ENCODE results near the gene TMEM9B.
A peak's percentile ranks its signal among the peaks of the same experiment; 100 is the strongest.

The TMEM9B gene

GRCh38 chr11:8910649-8911026, 53.6 kb downstream of the TMEM9B start:
- H3K4me2 ChIP-seq = peak overlapping the region; percentile 75 to 96 (median 92)
- H3K36me3 ChIP-seq = peaks cover 4 to 10% (median 8%) of the 10 kb centered on the region in 11 experiments; a peak in 16 of 22 replicates
- H3K4me3 ChIP-seq = peak overlapping the region; percentile 76 to 99 (median 82)
- H3K9me3 ChIP-seq (replicated peaks in 1 of 11) = no peaks in the 10 kb centered on the region
- peak overlapping the region in 7 of 11 experiments; percentile 17 to 44 (median 32); a peak in 9 of 22 replicates for H3K27ac ChIP-seq
- H3K27me3 ChIP-seq = no peaks in the 10 kb centered on the region
- peaks cover 0 to 10% (median 0%) of the 10 kb centered on the region in 11 experiments; a peak in 4 of 22 replicates for H4K20me1 ChIP-seq
- no peak for TF ChIP-seq Cebpa-rat (IDR thresholded peaks at IDR 0.05)
- peaks cover 42 to 66% (median 53%) of the 10 kb centered on the region in 10 experiments for H3K4me1 ChIP-seq
- H3K9ac ChIP-seq = peak overlapping the region; percentile 59 to 97 (median 68); a peak in 21 of 22 replicates

- Histone ChIP-seq H3K27me3 (no peaks in the 10 kb centered on the region), H3K36me3 (no peaks in the 10 kb centered on the region), H4K20me1 (no peaks in the 10 kb centered on the region), H3K9ac (no peak overlapping the region), H3K27ac (no peak overlapping the region), H3K4me1 (peaks cover 19 to 41% (median 28%) of the 10 kb centered on the region in 10 experiments), H3K4me2 (peak overlapping the region in 4 of 11 experiments; percentile 79 to 96 (median 94); a peak in 7 of 22 replicates), H3K4me3 (no peak overlapping the region), H3K9me3 (replicated peaks in 1 of 11) (no peaks in the 10 kb centered on the region)
- no peak for TF ChIP-seq Cebpa-rat (IDR thresholded peaks at IDR 0.05)
Observed at GRCh38 chr11:8908099-8908498, 56.1 kb downstream of the TMEM9B start.

GRCh38 chr11:8907116-8907515, 57.1 kb downstream of the TMEM9B start:
- Histone ChIP-seq H3K9me3 (replicated peaks in 1 of 11) (peaks cover 0 to 8% (median 5%) of the 10 kb centered on the region in 11 experiments; a peak in 16 of 22 replicates), H3K36me3 (no peaks in the 10 kb centered on the region), H3K9ac (no peak overlapping the region), H4K20me1 (no peaks in the 10 kb centered on the region), H3K27me3 (no peaks in the 10 kb centered on the region), H3K4me3 (no peak overlapping the region), H3K4me2 (no peak overlapping the region), H3K4me1 (peaks cover 10 to 31% (median 19%) of the 10 kb centered on the region in 10 experiments), H3K27ac (no peak overlapping the region)
- no peak for TF ChIP-seq Cebpa-rat (IDR thresholded peaks at IDR 0.05)

- no peak for TF ChIP-seq Cebpa-rat (IDR thresholded peaks at IDR 0.05)
- H3K4me2 ChIP-seq = no peak overlapping the region
- peaks cover 3 to 20% (median 16%) of the 10 kb centered on the region in 11 experiments; a peak in 21 of 22 replicates for H3K9me3 ChIP-seq (replicated peaks in 1 of 11)
- peaks cover 8 to 30% (median 18%) of the 10 kb centered on the region in 10 experiments; a peak in 19 of 20 replicates for H3K4me1 ChIP-seq
- H4K20me1 ChIP-seq = no peaks in the 10 kb centered on the region
- no peak overlapping the region for H3K4me3 ChIP-seq
- H3K36me3 ChIP-seq = no peaks in the 10 kb centered on the region
- H3K27me3 ChIP-seq = no peaks in the 10 kb centered on the region
- H3K27ac ChIP-seq = no peak overlapping the region
- no peak overlapping the region for H3K9ac ChIP-seq
Observed at GRCh38 chr11:8905528-8906165, 58.6 kb downstream of the TMEM9B start.

GRCh38 chr11:8899119-8899753, 65.0 kb downstream of the TMEM9B start:
- Histone ChIP-seq H3K9me3 (replicated peaks in 1 of 11) (peaks cover 43 to 57% (median 54%) of the 10 kb centered on the region in 11 experiments), H3K4me3 (no peak overlapping the region), H3K4me1 (no peaks in the 10 kb centered on the region), H3K4me2 (no peak overlapping the region), H3K9ac (no peak overlapping the region), H3K36me3 (no peaks in the 10 kb centered on the region), H4K20me1 (no peaks in the 10 kb centered on the region), H3K27me3 (no peaks in the 10 kb centered on the region), H3K27ac (no peak overlapping the region)
- no peak for TF ChIP-seq Cebpa-rat (IDR thresholded peaks at IDR 0.05)
